Uterus (tissue), 4 donors: ENCODE results near the gene CD226. TPM values are rescaled to one million over a fixed set of nuclear protein-coding genes. Genes with fewer than 3 reads are reported as not detected.
"Not testable (repeated sequence)": the region's sequence is repeated elsewhere in the genome, so short reads cannot be mapped to it uniquely, and the experiment has no call there.

Experiments used
- DNase-seq, 2 donors: peaks; one replicate each; pipeline ENCODE4 v3.0.0-alpha.2; 2019 to 2020
- H3K27ac ChIP-seq, 2 donors: fragments of 200-600 bp; sonication (generic); 1 replicate in 1 of 2; 2 replicates in 1 of 2; pipeline ENCODE4 v1.5.1; 2016 to 2018
- H3K27me3 ChIP-seq, 2 donors: fragments of 200-600 bp; sonication (generic); one replicate each; pipeline ENCODE4 v1.5.1; 2018 to 2019; ENCODE audit warnings: control low read depth in 1 of 2
- H3K36me3 ChIP-seq, 2 donors: fragments of 200-600 bp; sonication (generic); one replicate each; pipeline ENCODE4 v1.5.1; 2019; ENCODE audit warnings: control low read depth in 1 of 2
- H3K4me1 ChIP-seq, 2 donors: fragments of 200-600 bp; sonication (generic); one replicate each; pipeline ENCODE4 v1.5.1; 2018 to 2019; ENCODE audit warnings: control low read depth in 1 of 2
- H3K4me3 ChIP-seq, 2 donors: fragments of 200-600 bp; sonication (generic); 1 replicate in 1 of 2; 2 replicates in 1 of 2; pipeline ENCODE4 v1.5.1; 2018 to 2019; ENCODE audit warnings: mild to moderate bottlenecking in 1 of 2
- H3K9me3 ChIP-seq, 2 donors: fragments of 200-600 bp; sonication (generic); one replicate each; pipeline ENCODE4 v1.5.1; 2019; ENCODE audit warnings: control low read depth in 1 of 2
- CTCF ChIP-seq, 4 experiments: fragments of 200-600 bp in 2 of 4; fragments of 450-650 bp in 2 of 4; sonication (generic) in 2 of 4; IDR thresholded peaks; one replicate each; pipeline ENCODE4 v1.5.1; 2016 to 2019; ENCODE audit warnings: antibody characterized with exemption in 4 of 4, mild to moderate bottlenecking in 2 of 4, moderate library complexity in 1 of 4
- POLR2A ChIP-seq, 2 donors: fragments of 450-650 bp; IDR thresholded peaks; one replicate each; pipeline ENCODE4 v1.6.1; 2016; ENCODE audit warnings: antibody characterized with exemption in 2 of 2, mild to moderate bottlenecking in 1 of 2, moderate library complexity in 1 of 2
- intact Hi-C: fragments of 100-400 bp; cut with DNase I; formaldehyde crosslinking; loops from one replicate; pipeline ENCODE4 v1.15.1; 2023; ENCODE audit warnings: low total_unique reads
- total RNA-seq, 4 donors: library from RNA; depleted of rRNA in 3 of 4; stranded (reverse); fragments of >200 nt in 3 of 4; gene quantifications; one replicate each; pipeline versions ENCODE4 v1.1.0 to v1.2.4, GENCODE V29; 2014 to 2023
- donor health status: DM: yes; HTN: yes; CAD: no.

The CD226 gene
- total RNA-seq, 4 donors from 2014 or later, result 0.59 to 5.5 (median 2.9) TPM; not detected in 1

- intact Hi-C loops, result no loop called here
- Histone ChIP-seq H3K4me1 (no peaks in the 10 kb centered on the region), H3K36me3 (no peaks in the 10 kb centered on the region), H3K27ac (no peak overlapping the region), H3K4me3 (no peak overlapping the region), H3K9me3 (peaks cover 0 to 5% of the 10 kb centered on the region in 2 donors), H3K27me3 (no peaks in the 10 kb centered on the region)
- TF ChIP-seq CTCF (IDR thresholded peaks at IDR 0.05) (no peak), POLR2A (IDR thresholded peaks at IDR 0.05) (no peak)
- no peak for DNase-seq
These were observed 32.8 kb upstream of the CD226 start for GRCh38 chr18:69980509-69980908.

- TF ChIP-seq POLR2A (IDR thresholded peaks at IDR 0.05), result no peak
- no peak for TF ChIP-seq CTCF (IDR thresholded peaks at IDR 0.05)
- Histone ChIP-seq H3K36me3 (no peaks in the 10 kb centered on the region), H3K4me1 (no peaks in the 10 kb centered on the region), H3K27ac (no peak overlapping the region), H3K9me3 (peaks cover 0 to 5% of the 10 kb centered on the region in 2 donors), H3K27me3 (no peaks in the 10 kb centered on the region), H3K4me3 (no peak overlapping the region)
- intact Hi-C loops, result no loop called here
- no peak for DNase-seq
These were observed 31.4 kb upstream of the CD226 start for GRCh38 chr18:69978732-69979715.

- intact Hi-C loops, H3K4me1 ChIP-seq: not testable (repeated sequence)
These were observed 27.6 kb upstream of the CD226 start for GRCh38 chr18:69975294-69975693.

GRCh38 chr18:69974365-69974764 is 26.7 kb upstream of the CD226 start:
- DNase-seq, result no peak

More at GRCh38 chr18:69975294-69975693, 27.6 kb upstream of the CD226 start:
- H3K27me3 ChIP-seq, H3K36me3 ChIP-seq, H3K9me3 ChIP-seq, H3K4me3 ChIP-seq, DNase-seq, H3K27ac ChIP-seq: not testable (repeated sequence)

GRCh38 chr18:69969491-69969890 is 21.8 kb upstream of the CD226 start:
- no peak for DNase-seq
- H3K27ac ChIP-seq, result no peak overlapping the region
- no peaks in the 10 kb centered on the region for H3K4me1 ChIP-seq
- no peaks in the 10 kb centered on the region for H3K27me3 ChIP-seq
- H3K36me3 ChIP-seq, result no peaks in the 10 kb centered on the region
- no peak overlapping the region for H3K4me3 ChIP-seq
- TF ChIP-seq POLR2A (IDR thresholded peaks at IDR 0.05) (no peak), CTCF (IDR thresholded peaks at IDR 0.05) (no peak)
- H3K9me3 ChIP-seq, result no peaks in the 10 kb centered on the region
- intact Hi-C loops, result no loop called here

More at GRCh38 chr18:69974365-69974764, 26.7 kb upstream of the CD226 start:
- Histone ChIP-seq H3K27ac (no peak overlapping the region), H3K4me1 (no peaks in the 10 kb centered on the region), H3K9me3 (peaks cover 0 to 5% of the 10 kb centered on the region in 2 donors), H3K36me3 (no peaks in the 10 kb centered on the region), H3K4me3 (no peak overlapping the region), H3K27me3 (no peaks in the 10 kb centered on the region)
- TF ChIP-seq CTCF (IDR thresholded peaks at IDR 0.05) (no peak), POLR2A (IDR thresholded peaks at IDR 0.05) (no peak)
- intact Hi-C loops, result no loop called here
